Esophagus (tissue), 2 donors: ENCODE data around the gene CCDC88B. TPM values are rescaled to one million over a fixed set of nuclear protein-coding genes. Genes with fewer than 3 reads are reported as not detected.
A peak's percentile ranks its signal among the peaks of the same experiment; 100 is the strongest.

Experiments
- H3K27ac ChIP-seq, 2 donors: one replicate each; pipeline ENCODE4 v1.5.1; 2013; ENCODE audit warnings: low read depth in 2 of 2, mild to moderate bottlenecking in 2 of 2, inconsistent platforms in 1 of 2, low read length in 1 of 2, moderate library complexity in 1 of 2
- H3K27me3 ChIP-seq, 2 donors: one replicate each; pipeline ENCODE4 v1.6.1; 2013; ENCODE audit warnings: low read length in 2 of 2, control low read depth in 1 of 2, mild to moderate bottlenecking in 1 of 2; ENCODE audit not compliant: insufficient read depth in 2 of 2, control insufficient read depth in 1 of 2
- H3K36me3 ChIP-seq, 2 donors: one replicate each; pipeline ENCODE4 v1.6.1; 2013; ENCODE audit warnings: low read length in 1 of 2; ENCODE audit not compliant: control insufficient read depth in 2 of 2, insufficient read depth in 2 of 2
- H3K4me1 ChIP-seq, 2 donors: one replicate each; pipeline ENCODE4 v1.6.1; 2013; ENCODE audit warnings: low read length in 1 of 2; ENCODE audit not compliant: control insufficient read depth in 2 of 2, insufficient read depth in 2 of 2
- H3K4me3 ChIP-seq, 2 donors: one replicate each; pipeline ENCODE4 v1.5.1; 2013; ENCODE audit warnings: low read length in 2 of 2, mild to moderate bottlenecking in 2 of 2, low read depth in 1 of 2, moderate library complexity in 1 of 2
- H3K9me3 ChIP-seq, 2 donors: one replicate each; pipeline ENCODE4 v1.6.1; 2013; ENCODE audit warnings: mild to moderate bottlenecking in 2 of 2, low read depth in 1 of 2, low read length in 1 of 2, moderate library complexity in 1 of 2; ENCODE audit not compliant: control insufficient read depth in 2 of 2, insufficient read depth in 1 of 2
- WGBS, 2 donors: extraction: QIAGEN DNeasy Blood & Tissue Kit; methylation state at CpG; one replicate each; pipeline ENCODE4 v1.1.7; 2013; 5-methylcytosine and 5-hydroxymethylcytosine counted together
- polyA plus RNA-seq, 2 donors: library from polyadenylated mRNA; stranded (reverse); fragments of 200-250 nt; gene quantifications; one replicate each; pipeline ENCODE4 v1.2.3, GENCODE V29; 2013
- donor health status: healthy with polysubstance abuse.
- donor health status: Bipolar disorder and iron deficiency.

Gene CCDC88B
- polyA plus RNA-seq, 2 donors, result 11.2 to 33.3 TPM

DNA sequence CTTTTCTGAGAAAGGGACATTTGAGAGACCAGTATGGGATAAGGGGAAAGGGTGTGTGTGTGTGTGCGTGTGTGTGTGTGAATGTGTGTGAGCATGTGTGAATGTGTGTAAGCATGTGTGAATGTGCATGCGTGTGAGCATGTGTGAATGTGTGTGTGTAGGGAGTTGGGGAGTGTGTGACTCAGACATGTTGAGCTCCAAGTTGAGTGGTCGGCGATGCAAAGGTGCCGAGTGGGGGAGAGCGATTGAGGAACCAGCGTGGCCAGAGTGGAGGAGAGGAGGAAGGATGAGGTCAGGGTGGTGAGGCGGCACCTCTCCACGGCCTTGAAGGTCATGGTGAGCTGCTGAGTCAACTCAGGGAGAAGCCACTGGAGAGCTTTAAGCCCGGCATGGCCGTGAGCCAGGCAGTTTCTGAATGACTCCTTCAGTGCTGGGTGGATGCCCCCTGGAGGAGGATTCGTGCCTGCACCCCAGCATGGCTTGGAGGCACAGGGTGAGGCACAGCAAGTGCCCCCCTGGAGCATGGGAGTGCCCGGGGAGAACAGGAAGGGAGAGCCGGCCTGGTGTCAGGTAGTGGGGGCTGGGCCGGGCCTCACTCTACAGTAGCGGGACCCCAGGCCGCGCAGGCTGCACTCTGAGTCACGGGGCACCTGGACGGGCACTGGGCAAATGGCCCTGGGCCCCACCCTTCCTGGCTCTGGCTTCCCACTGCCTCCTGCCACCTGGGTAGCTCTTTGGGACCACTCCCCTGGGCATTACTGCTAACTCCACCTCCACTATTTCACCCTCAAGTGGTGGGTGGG is 8.2 kb upstream of the CCDC88B start:
- Histone ChIP-seq H3K4me1 (peaks cover 0 to 15% of the 10 kb centered on the region in 2 donors), H3K4me3 (no peak overlapping the region), H3K36me3 (no peaks in the 10 kb centered on the region), H3K27ac (peak overlapping the region; percentile 78 to 87), H3K27me3 (no peaks in the 10 kb centered on the region), H3K9me3 (no peaks in the 10 kb centered on the region)
- 21 to 22% methylated on average over 15 to 20 of the region's 20 CpGs for WGBS, 2 donors

GRCh38 chr11:64333556-64333955 is 6.4 kb upstream of the CCDC88B start:
- Histone ChIP-seq H3K27me3 (no peaks in the 10 kb centered on the region), H3K36me3 (no peaks in the 10 kb centered on the region), H3K27ac (no peak overlapping the region), H3K4me3 (no peak overlapping the region), H3K4me1 (peaks cover 0 to 15% of the 10 kb centered on the region in 2 donors), H3K9me3 (no peaks in the 10 kb centered on the region)
- WGBS, 2 donors, result 86 to 88% methylated on average over 8 of the region's 8 CpGs

DNA sequence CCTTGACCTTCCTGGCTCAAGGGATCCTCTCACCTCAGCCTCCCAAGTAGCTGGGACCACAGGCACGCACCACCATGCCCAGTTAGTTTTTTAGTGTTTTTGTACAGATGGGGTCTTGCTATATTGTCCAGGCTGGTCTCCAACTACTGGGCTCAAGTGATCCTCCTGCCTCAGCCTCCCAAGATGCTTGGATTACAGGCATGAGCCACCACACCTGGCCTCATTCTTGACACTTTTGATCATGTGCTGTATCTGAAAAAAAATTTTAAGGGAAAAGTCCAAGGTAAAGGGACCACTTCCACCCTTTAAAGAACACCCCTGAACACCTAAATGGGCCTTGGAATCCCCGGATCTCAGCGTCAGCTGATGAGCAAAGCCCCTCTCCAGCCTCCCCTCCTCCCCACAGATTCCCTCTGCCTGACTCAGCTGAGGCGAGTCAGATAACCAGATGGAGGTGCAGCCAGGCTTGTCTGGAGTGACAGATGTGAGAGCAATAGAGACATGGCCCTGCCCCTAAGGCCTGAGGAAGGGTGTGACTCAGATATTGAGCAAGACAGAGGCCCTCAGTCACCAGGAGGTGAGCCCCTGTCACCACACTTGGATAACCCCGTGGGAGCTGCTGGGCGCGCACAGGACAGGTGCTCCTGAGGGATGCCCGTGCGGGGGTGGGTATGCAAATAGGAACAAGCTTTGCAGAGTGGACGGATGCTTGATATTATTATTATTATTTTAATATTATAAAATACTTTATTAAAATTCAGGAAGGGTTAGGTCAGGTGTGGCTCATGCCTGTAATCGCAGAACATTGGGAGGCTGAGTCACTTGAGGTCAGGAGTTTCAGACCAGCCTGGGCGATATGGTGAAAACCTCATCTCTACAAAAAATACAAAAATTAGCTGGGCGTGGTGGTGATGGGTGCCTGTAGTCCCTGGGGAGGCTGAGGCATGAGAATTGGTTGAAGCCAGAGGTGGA is 5.0 kb upstream of the CCDC88B start:
- Histone ChIP-seq H3K4me3 (no peak overlapping the region), H3K27me3 (no peaks in the 10 kb centered on the region), H3K4me1 (peaks cover 0 to 15% of the 10 kb centered on the region in 2 donors), H3K27ac (peak overlapping the region; percentile 81 to 88), H3K36me3 (no peaks in the 10 kb centered on the region), H3K9me3 (no peaks in the 10 kb centered on the region)
- 41 to 47% methylated on average over 13 of the region's 13 CpGs for WGBS, 2 donors

DNA sequence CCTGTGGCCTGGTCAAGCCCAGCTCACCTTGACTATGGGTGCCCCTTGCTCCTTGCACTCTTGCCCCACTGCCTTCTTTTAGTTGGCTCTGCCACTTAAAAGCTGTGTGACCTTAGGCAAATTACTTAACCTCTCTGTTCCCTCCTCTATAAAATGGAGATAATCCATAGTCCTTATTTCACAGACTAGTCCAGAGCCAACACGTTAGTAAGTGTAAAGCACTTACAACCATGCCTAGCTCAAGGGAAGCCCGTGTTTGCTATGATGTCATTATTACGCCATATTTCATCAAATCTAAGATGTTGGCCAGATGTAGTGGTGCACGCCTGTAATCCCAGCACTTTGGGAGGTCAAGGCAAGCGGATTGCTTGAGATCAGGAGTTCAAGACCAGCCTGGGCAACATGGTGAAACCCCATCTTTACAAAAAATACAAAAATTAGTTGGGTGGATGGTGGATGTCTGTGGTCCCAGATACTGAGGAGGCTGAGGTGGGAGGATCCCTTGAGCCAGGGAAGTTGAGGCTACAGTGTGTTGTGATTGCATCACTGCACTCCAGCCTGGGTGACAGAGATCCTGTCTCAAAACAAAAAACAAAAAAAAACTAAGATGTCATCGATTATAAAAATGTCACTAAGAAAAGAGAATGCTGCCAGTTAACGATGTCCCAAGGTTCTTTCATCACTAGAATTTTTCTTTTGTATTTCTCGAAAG is 2.3 kb upstream of the CCDC88B start:
- Histone ChIP-seq H3K27me3 (no peaks in the 10 kb centered on the region), H3K36me3 (no peaks in the 10 kb centered on the region), H3K4me3 (no peak overlapping the region), H3K4me1 (peaks cover 0 to 12% of the 10 kb centered on the region in 2 donors), H3K9me3 (no peaks in the 10 kb centered on the region), H3K27ac (no peak overlapping the region)
- 74 to 76% methylated on average over 8 of the region's 8 CpGs for WGBS, 2 donors

DNA sequence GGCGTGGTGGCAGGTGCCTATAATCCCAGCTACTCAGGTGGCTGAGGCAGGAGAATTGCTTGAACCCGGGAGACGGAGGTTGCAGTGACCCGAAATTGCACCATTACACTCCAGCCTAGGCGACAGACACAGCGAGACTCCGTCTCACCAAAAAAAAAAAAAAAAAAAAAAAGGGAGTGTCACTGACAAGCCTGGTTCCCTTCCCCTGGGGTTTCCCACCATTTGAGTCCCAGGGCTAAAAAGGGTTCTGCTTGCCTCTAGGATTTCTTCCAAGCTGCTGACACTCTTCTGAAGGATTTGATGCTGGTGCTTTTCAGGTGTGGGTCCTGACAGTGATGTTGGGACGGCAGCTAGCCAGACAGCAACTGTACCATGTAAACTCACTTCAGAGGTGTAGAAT is 1.3 kb upstream of the CCDC88B start:
- peak overlapping the region in 1 of 2 donors; percentile 23 for H3K27ac ChIP-seq
- no peaks in the 10 kb centered on the region for H3K27me3 ChIP-seq
- H3K36me3 ChIP-seq, result no peaks in the 10 kb centered on the region
- WGBS, 2 donors, result 67 to 90% methylated on average over 8 of the region's 8 CpGs
- no peak overlapping the region for H3K4me3 ChIP-seq
- H3K9me3 ChIP-seq, result no peaks in the 10 kb centered on the region
- H3K4me1 ChIP-seq, result peaks cover 5 to 18% of the 10 kb centered on the region in 2 donors

DNA sequence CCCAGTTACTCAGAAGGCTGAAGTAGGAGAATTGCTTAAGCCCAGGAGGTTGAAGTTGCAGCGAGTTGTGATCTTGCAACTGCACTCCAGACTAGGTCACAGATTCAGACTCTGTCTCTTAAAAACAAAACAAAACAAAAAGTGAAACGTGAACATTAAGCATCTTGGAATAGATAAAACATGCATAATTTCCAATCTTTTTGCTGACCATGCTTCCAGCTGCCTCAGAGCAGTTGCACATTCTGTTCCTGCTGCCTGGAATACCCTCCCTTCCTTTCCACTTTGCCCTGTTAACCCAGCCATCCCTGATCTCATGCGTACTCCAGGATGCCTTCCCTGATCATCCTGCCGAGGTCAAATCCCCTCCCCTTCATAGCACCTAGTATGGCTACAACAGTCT is 718 bp upstream of the CCDC88B start:
- Histone ChIP-seq H3K9me3 (no peaks in the 10 kb centered on the region), H3K27me3 (no peaks in the 10 kb centered on the region), H3K4me1 (peaks cover 5 to 18% of the 10 kb centered on the region in 2 donors), H3K27ac (peak overlapping the region in 1 of 2 donors; percentile 23), H3K36me3 (no peaks in the 10 kb centered on the region), H3K4me3 (no peak overlapping the region)
- WGBS, 2 donors, result 57 to 65% methylated on average over 4 of the region's 4 CpGs

- Histone ChIP-seq H3K4me1 (peaks cover 5 to 18% of the 10 kb centered on the region in 2 donors), H3K9me3 (no peaks in the 10 kb centered on the region), H3K27me3 (no peaks in the 10 kb centered on the region), H3K36me3 (no peaks in the 10 kb centered on the region), H3K27ac (peak overlapping the region in 1 of 2 donors; percentile 10), H3K4me3 (peak overlapping the region in 1 of 2 donors; percentile 27)
- 44 to 58% methylated on average over 31 to 33 of the region's 33 CpGs for WGBS, 2 donors
These were observed 799 bp downstream of the CCDC88B start for GRCh38 chr11:64340671-64341335.

DNA sequence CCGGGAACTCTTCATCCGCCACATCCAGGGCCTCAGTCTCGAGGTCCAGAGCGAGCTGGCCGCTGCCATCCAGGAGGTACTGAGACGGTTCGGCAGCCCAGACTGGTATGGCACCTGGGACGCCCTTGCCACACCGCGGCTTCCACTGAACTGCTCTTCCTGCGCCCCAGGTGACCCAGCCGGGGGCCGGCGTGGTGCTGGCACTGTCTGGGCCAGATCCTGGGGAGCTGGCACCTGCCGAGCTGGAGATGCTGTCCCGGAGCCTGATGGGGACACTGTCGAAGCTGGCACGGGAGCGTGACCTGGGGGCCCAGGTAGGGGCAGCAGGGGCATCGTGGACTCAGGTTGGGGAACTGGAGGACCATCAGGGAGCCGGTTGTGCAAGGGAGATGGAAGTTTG is 1.4 kb downstream of the CCDC88B start:
- Histone ChIP-seq H3K9me3 (no peaks in the 10 kb centered on the region), H3K27me3 (no peaks in the 10 kb centered on the region), H3K4me1 (peaks cover 5 to 18% of the 10 kb centered on the region in 2 donors), H3K36me3 (no peaks in the 10 kb centered on the region), H3K27ac (no peak overlapping the region), H3K4me3 (no peak overlapping the region)
- WGBS, 2 donors, result 88 to 90% methylated on average over 20 to 21 of the region's 21 CpGs
